NT2/D1 (cell line): ENCODE measurements around the gene DAPK2.

Experiments
- YY1 ChIP-seq: IDR thresholded peaks from 2 replicates; pipeline ENCODE4 v1.6.1; 2011; ENCODE audit not compliant: insufficient read length, insufficient read depth
- ZNF274 ChIP-seq: IDR thresholded peaks from 2 replicates; pipeline ENCODE4 v1.6.1; 2011; ENCODE audit warnings: mild to moderate bottlenecking, low read depth, low read length

DNA sequence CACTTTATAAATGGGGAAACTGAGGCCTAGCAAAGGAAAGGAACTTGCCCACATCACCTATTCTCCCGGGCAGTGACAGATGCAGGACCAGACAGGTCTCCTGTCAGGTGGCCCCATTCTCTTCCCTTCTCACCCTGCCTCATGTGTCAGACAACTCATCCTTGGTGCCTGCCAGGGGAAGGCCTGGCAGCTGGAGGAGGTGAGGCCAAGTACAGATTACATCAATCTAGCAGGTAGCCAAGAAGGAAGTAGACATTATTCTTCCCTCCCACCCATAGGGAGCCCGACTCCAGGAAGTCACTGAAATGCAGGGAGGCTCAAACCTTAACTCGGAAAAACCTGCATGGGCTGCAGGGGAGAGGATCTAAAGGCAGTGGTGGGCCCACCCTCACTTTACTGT lies 39.6 kb downstream of the DAPK2 start:
- TF ChIP-seq ZNF274 (no peak), YY1 (no peak)
